Memory B cell (primary cell): ENCODE data around the gene MAN2B1.
A peak's percentile ranks its signal among the peaks of the same experiment; 100 is the strongest.

Source experiments
- ATAC-seq: fragments of 150-1000 bp; cut with Tn5 transposase; 2 replicates; pipeline ENCODE4 v1.10.0; 2021; ENCODE audit warnings: low read depth, mild to moderate bottlenecking, moderate library complexity
- DNase-seq, 2 donors: peaks; one replicate each; pipeline ENCODE4 v3.0.0; 2022; ENCODE audit warnings: low spot score in 2 of 2
- H3K27ac Mint-ChIP-seq: one replicate; pipeline ENCODE4 v1.8.0; 2022; ENCODE audit warnings: mild to moderate bottlenecking, moderate library complexity, mixed read lengths
- H3K27me3 Mint-ChIP-seq: one replicate; pipeline ENCODE4 v1.8.0; 2022; ENCODE audit warnings: mixed read lengths
- H3K36me3 Mint-ChIP-seq: one replicate; pipeline ENCODE4 v1.8.0; 2022; ENCODE audit warnings: mild to moderate bottlenecking, mixed read lengths
- H3K4me1 Mint-ChIP-seq: one replicate; pipeline ENCODE4 v1.8.0; 2022; ENCODE audit warnings: mixed read lengths
- H3K4me3 Mint-ChIP-seq: one replicate; pipeline ENCODE4 v1.8.0; 2022; ENCODE audit warnings: mild to moderate bottlenecking, moderate library complexity, mixed read lengths
- H3K9me3 Mint-ChIP-seq: one replicate; pipeline ENCODE4 v1.8.0; 2022; ENCODE audit warnings: mixed read lengths

The MAN2B1 gene

DNA sequence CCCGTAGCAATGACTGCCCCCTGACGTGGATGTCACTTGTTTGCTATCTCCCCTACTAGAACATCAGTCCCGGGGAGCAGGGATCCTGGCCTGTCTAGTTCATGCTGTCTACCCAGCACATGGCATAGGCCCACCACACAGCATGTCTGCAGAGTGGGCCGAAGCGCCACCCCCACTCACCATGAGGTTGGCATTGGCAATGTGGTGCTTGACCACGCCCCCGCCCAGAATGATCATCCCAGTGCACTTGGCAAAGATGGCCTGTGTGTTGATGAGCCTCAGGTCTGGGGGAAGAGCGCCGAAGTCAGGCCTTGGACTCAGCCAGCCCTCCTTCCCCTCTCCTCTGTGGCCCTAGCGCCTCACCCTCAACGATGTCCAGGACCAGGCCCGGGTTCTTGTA, 10.4 kb upstream of the MAN2B1 start:
- Mint-ChIP-seq H3K9me3 (no peaks in the 10 kb centered on the region), H3K4me1 (peaks cover 19% of the 10 kb centered on the region), H3K4me3 (no peak overlapping the region), H3K27ac (peak overlapping the region; percentile 74), H3K27me3 (no peaks in the 10 kb centered on the region), H3K36me3 (peaks cover 28% of the 10 kb centered on the region)
- DNase-seq (no peak), ATAC-seq (no peak)

DNA sequence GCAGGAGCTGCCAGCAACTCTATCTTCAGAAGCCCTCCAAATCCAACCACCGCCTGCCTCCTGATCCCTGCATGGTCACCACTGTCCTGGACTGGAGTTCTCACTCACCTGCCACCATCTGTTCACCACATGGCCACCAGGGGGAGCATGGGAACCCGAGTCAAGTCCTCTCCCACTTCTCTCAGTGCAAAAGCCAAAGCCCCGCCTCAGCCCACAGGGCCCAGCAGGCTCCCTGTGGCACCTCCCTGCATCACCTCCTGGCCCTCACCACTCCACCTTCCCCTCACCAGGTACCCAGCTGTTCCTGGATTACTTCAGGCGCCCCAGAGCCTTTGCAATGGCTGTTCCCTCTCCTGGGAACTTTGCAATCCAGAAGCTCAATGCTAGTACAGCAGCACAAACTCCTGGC, 9.8 kb upstream of the MAN2B1 start:
- Mint-ChIP-seq H3K27ac (peak overlapping the region; percentile 74), H3K9me3 (no peaks in the 10 kb centered on the region), H3K36me3 (peaks cover 28% of the 10 kb centered on the region), H3K4me1 (peaks cover 20% of the 10 kb centered on the region), H3K4me3 (no peak overlapping the region), H3K27me3 (no peaks in the 10 kb centered on the region)
- ATAC-seq, result peak; percentile 41
- DNase-seq, result peak; percentile 80 to 81

DNA sequence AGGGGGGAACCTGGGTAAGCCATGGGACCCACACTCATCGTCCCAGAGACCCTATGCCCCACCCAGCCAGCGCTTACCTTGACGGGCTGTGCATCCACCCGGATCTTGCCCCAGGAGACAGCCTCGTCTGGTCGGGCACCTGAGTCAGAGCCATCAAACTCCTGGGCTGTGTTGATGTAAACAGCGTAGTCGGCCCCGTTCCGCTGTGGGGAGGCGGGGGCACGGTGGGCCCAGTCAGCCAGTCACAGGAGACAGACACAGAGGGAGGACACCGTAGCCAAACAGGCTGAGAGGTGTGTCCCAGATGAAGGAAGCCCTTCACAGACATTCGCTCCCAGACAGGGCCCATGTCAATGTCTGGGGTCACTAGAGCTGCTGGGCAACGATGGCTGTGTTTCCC, 9.4 kb upstream of the MAN2B1 start:
- no peak overlapping the region for H3K4me3 Mint-ChIP-seq
- no peak for DNase-seq
- peaks cover 16% of the 10 kb centered on the region for H3K4me1 Mint-ChIP-seq
- no peak for ATAC-seq
- H3K9me3 Mint-ChIP-seq, result no peaks in the 10 kb centered on the region
- H3K27me3 Mint-ChIP-seq, result no peaks in the 10 kb centered on the region
- H3K36me3 Mint-ChIP-seq, result peaks cover 27% of the 10 kb centered on the region
- peak overlapping the region; percentile 74 for H3K27ac Mint-ChIP-seq

DNA sequence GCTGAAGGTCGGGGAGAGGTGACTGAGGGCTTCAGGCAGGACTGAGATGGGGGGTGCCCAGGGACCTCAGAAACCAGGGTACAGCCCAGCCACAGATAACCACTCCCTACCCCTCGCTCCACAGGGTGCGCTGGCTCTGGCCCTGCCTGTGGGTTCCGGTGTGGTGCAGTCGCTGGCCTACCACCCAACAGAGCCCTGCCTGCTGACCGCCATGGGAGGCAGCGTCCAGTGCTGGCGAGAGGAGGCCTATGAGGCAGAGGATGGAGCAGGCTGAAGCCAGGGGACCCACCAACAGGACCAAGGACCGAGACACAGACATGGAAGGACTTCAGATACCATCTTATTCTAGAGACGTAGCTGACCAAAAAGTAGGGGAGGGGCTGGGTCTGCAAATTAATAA, 8.9 kb upstream of the MAN2B1 start:
- no peak for ATAC-seq
- Mint-ChIP-seq H3K4me1 (peaks cover 15% of the 10 kb centered on the region), H3K9me3 (no peaks in the 10 kb centered on the region), H3K27me3 (no peaks in the 10 kb centered on the region), H3K27ac (no peak overlapping the region), H3K4me3 (no peak overlapping the region), H3K36me3 (peaks cover 26% of the 10 kb centered on the region)
- DNase-seq, result no peak

DNA sequence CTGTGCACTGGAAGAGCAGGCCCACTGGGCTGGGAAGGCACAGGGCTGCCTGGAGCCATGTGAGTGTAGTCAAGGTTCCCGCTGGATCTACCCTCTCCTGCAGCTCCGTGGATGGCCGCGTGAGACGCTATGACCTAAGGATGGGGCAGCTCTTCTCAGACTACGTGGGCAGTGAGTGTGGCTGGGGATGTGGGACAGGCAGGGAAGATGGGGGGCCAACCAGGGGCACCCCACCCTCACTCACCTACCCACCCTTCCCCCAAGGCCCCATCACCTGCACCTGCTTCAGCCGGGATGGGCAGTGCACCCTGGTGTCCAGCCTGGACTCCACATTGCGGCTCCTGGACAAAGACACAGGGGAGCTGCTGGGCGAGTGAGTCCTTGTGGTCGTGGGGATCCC, 6.2 kb upstream of the MAN2B1 start:
- Mint-ChIP-seq H3K27me3 (no peaks in the 10 kb centered on the region), H3K4me1 (peaks cover 29% of the 10 kb centered on the region), H3K36me3 (peaks cover 18% of the 10 kb centered on the region), H3K4me3 (no peak overlapping the region), H3K9me3 (no peaks in the 10 kb centered on the region), H3K27ac (no peak overlapping the region)
- no peak for ATAC-seq
- DNase-seq, result no peak

DNA sequence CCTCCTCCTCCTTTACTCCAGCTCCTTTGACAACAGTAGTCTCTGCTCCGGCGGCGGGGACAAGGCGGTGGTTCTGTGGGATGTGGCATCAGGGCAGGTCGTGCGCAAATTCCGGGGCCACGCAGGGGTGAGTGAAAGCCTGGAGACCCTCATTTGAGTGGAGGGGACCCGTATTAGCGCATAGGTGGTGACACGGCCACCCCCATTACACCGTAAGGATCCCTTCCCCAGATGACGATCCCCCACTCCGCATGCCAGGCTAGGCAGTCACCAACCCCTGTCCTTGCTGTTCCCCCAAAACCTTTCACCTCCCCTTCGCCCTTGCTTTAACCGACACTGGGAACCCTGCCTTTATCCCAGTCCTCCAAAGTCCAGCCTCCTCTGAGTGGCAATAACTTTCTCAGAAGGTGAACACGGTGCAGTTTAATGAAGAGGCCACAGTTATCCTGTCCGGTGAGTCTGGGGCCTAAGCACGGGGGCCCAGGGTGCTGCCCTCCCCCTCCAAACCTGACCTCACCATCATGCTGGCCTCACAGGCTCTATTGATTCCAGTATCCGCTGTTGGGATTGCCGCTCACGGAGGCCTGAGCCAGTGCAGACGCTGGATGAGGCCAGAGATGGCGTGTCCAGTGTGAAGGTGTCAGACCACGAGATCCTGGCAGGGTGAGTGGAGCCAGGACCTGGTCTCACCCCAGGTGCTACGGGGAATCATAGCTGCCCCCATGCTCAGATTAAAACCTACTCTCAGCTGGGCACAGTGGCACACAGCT, 3.8 kb upstream of the MAN2B1 start:
- H3K4me3 Mint-ChIP-seq, result peak overlapping the region; percentile 91
- peak overlapping the region; percentile 100 for H3K27ac Mint-ChIP-seq
- peaks cover 33% of the 10 kb centered on the region for H3K4me1 Mint-ChIP-seq
- ATAC-seq, result no peak
- no peaks in the 10 kb centered on the region for H3K27me3 Mint-ChIP-seq
- peaks cover 10% of the 10 kb centered on the region for H3K36me3 Mint-ChIP-seq
- DNase-seq, result no peak
- no peaks in the 10 kb centered on the region for H3K9me3 Mint-ChIP-seq

DNA sequence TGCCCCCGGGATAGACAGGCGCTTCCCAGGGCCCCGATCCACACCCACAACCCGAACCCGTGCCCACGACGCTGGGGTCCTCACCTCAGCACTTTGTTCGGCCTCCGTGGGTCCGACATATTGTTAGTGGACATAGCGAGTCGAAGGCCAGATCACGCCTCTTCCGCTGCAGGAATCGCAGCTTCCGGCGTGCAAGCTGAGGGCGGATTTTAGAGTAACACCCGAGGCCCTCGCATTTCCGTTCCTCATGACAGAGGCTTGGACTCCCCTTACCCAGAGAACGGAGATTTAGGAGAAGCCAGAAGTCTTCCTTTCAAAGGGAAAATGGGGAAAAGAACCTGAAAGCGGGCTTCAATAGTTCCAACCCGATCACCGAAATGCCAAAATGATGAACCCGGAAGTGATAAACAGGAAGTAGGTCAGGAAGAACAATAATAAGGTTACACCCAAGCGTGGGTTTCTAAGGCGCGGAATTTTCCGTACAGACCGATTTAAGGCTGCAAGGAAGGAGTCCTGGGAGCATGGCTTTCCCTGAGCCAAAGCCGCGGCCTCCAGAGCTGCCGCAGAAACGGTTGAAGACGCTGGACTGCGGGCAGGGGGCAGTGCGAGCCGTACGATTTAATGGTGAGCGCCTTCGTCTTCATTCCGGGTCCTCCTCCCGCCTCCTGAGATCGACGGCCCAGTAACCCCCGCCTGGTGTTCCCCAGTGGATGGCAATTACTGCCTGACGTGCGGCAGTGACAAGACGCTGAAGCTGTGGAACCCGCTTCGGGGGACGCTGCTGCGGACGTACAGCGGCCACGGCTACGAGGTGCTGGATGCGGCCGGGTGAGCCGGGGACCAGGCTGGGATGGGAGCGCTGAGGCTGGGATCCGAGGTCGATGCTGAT, 3.0 kb upstream of the MAN2B1 start:
- Mint-ChIP-seq H3K4me1 (peaks cover 40% of the 10 kb centered on the region), H3K9me3 (no peaks in the 10 kb centered on the region)
- peak; percentile 78 to 82 for DNase-seq

DNA sequence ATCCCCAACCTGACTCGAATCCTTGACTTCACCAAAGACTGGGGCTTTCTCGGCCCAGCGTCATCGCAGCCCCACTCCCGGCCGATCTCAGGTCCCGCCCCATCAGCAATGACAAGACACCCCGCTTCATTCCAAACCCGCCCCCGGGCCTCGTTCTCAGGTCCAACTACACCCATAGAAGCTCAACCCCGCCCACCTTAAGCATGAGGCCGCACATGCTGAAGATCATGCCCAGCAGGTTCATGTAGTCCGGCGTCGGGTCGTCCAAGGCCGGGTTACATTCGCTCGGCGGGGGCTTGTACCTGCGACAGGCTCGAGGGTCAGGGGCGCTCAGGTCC, 2.4 kb upstream of the MAN2B1 start:
- Mint-ChIP-seq H3K36me3 (peaks cover 4% of the 10 kb centered on the region), H3K9me3 (no peaks in the 10 kb centered on the region), H3K27me3 (no peaks in the 10 kb centered on the region), H3K27ac (peak overlapping the region; percentile 100), H3K4me3 (peak overlapping the region; percentile 91), H3K4me1 (peaks cover 41% of the 10 kb centered on the region)
- peak; percentile 43 to 53 for DNase-seq
- ATAC-seq, result peak; percentile 21

More for the DNA sequence above, 3.0 kb upstream of the MAN2B1 start:
- H3K4me3 Mint-ChIP-seq, result peak overlapping the region; percentile 91
- peak; percentile 10 for ATAC-seq
- H3K27me3 Mint-ChIP-seq, result no peaks in the 10 kb centered on the region
- H3K36me3 Mint-ChIP-seq, result peaks cover 9% of the 10 kb centered on the region
- peak overlapping the region; percentile 100 for H3K27ac Mint-ChIP-seq

DNA sequence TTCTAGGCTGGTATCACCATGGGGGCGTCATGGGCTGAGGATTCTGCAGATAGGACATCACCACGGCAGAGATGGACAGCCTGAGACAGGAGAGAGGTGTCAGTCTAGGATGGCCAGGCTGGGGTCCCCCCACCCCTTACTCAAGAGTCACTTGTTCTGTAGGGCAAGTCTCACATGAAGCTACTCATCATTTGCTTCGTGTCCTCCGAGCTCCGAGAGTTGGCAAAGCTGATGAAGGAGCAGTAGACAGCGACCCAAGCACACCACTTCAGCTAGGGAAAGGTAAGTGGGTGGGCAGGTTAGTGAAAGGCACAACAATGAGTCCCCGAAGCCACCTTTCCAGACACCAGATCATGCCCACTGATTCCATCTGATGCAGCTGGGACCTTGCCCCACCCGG, 1.8 kb upstream of the MAN2B1 start:
- no peak for ATAC-seq
- Mint-ChIP-seq H3K36me3 (peaks cover 2% of the 10 kb centered on the region), H3K9me3 (no peaks in the 10 kb centered on the region), H3K27ac (peak overlapping the region; percentile 100), H3K4me1 (peaks cover 41% of the 10 kb centered on the region), H3K27me3 (no peaks in the 10 kb centered on the region), H3K4me3 (peak overlapping the region; percentile 91)
- DNase-seq, result no peak

DNA sequence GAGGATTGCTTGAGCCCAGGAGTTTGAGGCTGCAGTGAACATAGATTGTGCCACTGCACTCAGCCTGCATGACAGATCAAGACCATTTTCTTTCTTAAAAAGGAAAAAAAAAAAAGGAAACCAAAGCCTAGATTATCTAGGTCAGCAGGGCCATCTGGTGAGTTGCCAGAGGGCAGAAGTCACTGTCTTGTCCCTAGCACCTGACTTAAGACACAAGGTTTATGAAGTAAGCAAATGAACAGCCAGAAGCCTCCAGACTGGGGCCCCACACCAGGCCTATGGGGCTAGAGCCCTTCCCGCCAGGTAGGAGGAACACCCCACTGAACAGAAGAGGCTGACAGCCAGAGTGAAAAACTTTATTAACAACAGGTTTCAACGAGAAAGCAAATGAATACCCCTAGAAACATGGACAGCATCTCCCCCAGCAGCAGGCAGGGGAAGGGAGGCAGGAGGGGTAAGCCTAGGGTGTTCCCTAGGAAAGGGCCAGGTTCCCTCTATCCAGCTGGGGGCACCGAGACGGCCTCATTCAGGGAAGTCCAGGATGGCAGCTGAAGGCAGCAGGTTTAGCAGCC, 1.3 kb upstream of the MAN2B1 start:
- Mint-ChIP-seq H3K4me1 (peaks cover 41% of the 10 kb centered on the region), H3K36me3 (peaks cover 2% of the 10 kb centered on the region), H3K4me3 (peak overlapping the region; percentile 91), H3K9me3 (no peaks in the 10 kb centered on the region), H3K27me3 (no peaks in the 10 kb centered on the region), H3K27ac (peak overlapping the region; percentile 24)
- DNase-seq (no peak), ATAC-seq (no peak)

DNA sequence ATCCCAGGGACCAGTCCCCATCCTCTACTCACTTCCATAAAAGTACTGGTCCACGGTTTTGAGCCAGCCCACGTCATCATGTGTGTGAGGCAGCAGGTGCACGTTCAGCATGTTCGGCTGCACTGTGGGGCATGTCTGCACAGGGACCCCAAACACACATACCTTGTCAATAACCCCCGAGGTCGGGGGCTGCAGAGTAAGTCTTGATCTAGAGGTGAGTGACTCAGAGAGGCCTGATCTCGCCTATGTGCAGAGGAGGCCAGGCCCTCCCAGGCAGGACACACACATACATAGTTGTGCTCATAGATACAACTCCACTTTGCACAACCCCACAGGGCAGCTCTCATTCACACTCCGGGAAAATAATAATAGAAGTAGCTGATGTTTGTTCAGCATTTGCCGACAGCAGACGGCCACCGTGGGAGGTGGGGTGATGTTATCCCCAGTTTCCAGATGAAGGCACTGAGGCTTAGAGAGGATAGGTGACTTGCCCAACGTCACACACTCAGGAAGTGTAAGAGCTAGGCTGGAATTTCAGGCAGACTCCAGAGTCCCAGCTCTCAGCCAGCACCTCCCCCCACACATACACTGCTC, 774 bp downstream of the MAN2B1 start:
- peaks cover 4% of the 10 kb centered on the region for H3K36me3 Mint-ChIP-seq
- peak overlapping the region; percentile 96 for H3K4me3 Mint-ChIP-seq
- peak overlapping the region; percentile 99 for H3K27ac Mint-ChIP-seq
- ATAC-seq, result peak; percentile 41
- H3K9me3 Mint-ChIP-seq, result no peaks in the 10 kb centered on the region
- peak; percentile 28 to 56 for DNase-seq
- H3K27me3 Mint-ChIP-seq, result no peaks in the 10 kb centered on the region
- peaks cover 39% of the 10 kb centered on the region for H3K4me1 Mint-ChIP-seq

DNA sequence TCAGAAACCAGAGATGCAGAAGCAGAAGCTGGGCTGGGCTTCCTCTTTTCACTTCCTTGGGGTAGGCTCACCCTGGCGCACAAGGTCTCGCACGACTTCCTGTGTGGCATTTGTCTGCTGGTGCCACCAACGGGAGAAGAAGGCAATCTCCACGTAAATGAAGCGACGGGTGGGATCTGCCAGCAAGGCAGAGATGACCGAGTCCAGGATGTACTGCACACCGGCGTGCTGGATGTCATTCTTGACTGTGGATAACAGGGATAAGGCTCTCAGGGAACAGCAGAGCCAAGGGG, 1.3 kb downstream of the MAN2B1 start:
- Mint-ChIP-seq H3K9me3 (no peaks in the 10 kb centered on the region), H3K36me3 (peaks cover 6% of the 10 kb centered on the region), H3K4me3 (peak overlapping the region; percentile 96), H3K27me3 (no peaks in the 10 kb centered on the region), H3K4me1 (peaks cover 39% of the 10 kb centered on the region), H3K27ac (peak overlapping the region; percentile 99)
- DNase-seq, result peak; percentile 65 to 82
- peak; percentile 79 for ATAC-seq

DNA sequence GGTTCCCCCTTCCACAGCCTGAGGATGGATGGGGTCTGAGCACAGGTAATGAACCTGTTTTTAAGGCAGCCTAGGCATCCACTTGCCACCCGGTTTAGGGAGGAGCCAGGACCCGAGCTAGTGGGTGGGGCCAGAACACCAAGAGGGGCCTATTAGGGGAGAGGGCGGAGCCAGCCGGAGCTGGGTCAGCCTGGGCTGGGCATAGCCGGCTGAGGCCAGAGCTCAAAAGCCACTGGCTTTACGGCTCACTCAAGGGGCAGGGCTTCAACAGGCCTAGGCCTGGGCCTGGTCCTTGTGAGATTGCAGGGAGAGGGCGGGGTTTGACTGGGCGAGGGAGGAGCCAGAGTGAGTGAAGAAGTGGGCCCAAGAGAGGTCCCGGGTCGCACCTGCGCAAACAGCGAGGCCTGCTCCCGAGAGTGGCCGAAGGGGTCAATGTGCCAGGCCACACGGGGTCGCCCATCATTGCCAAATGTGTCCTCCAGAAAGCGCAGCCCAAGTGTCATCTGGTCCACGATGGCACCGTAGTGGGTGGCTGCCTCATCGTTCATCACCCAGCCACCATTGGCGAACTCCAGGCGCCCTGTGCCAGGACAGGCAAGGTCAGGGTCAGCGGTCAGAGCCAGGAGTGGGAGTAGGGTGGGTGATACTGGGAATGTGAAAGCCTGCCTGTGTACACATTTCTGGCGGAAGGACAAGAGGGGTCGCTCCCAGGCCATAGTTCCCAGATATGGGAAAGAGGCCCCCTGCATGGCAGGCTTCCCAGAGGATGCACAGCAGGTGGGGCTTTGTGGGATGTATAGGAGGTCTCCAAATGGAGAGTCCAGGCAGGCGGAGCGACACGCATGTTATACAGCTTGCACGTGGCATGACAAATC, 1.9 kb downstream of the MAN2B1 start:
- Mint-ChIP-seq H3K4me3 (peak overlapping the region; percentile 96), H3K27me3 (no peaks in the 10 kb centered on the region), H3K36me3 (peaks cover 11% of the 10 kb centered on the region), H3K27ac (peak overlapping the region; percentile 99), H3K4me1 (peaks cover 42% of the 10 kb centered on the region), H3K9me3 (no peaks in the 10 kb centered on the region)
- DNase-seq (no peak), ATAC-seq (no peak)
